Measurements from ENCODE around the gene DCAF10. TPM values are rescaled to one million over a fixed set of nuclear protein-coding genes. Genes with fewer than 3 reads are reported as not detected.

The DCAF10 gene
- total and polyA plus RNA-seq, 5 donors from 2014 or later = 10.7 to 30.5 (median 23.1) TPM

GRCh38 chr9:37836386-37836785 is 35.8 kb downstream of the DCAF10 start:
- ATAC-seq (ENCODE audit: low read depth in 2 of 2) (no peak), DNase-seq (peak in 1 of 3 donors; percentile 31)
- no peaks in the 10 kb centered on the region for H3K9me3 Mint-ChIP-seq
- H3K4me1 Mint-ChIP-seq = peaks cover 0 to 20% (median 8%) of the 10 kb centered on the region in 4 donors
- Histone ChIP-seq H3K4me3 (ENCODE audit: low read depth, low read length) (no peak overlapping the region), H3K36me3 (ENCODE audit: control insufficient read depth, insufficient read depth, low read length) (peaks cover under 1% of the 10 kb centered on the region), H3K4me1 (ENCODE audit: control insufficient read depth, insufficient read depth, low read length, poor library complexity, severe bottlenecking) (no peaks in the 10 kb centered on the region), H3K27ac (ENCODE audit: insufficient read depth, low read length, poor library complexity, severe bottlenecking) (no peak overlapping the region), H3K27me3 (ENCODE audit: control insufficient read depth, insufficient read depth, low read length) (no peaks in the 10 kb centered on the region), H3K9me3 (ENCODE audit: control insufficient read depth in 2 of 2, low read length in 2 of 2) (no peaks in the 10 kb centered on the region)
- no peak overlapping the region for H3K4me3 Mint-ChIP-seq
- no peaks in the 10 kb centered on the region for H3K27me3 Mint-ChIP-seq
- no peak overlapping the region for H3K27ac Mint-ChIP-seq
- peaks cover 16% of the 10 kb centered on the region for H3K36me3 Mint-ChIP-seq

DNA sequence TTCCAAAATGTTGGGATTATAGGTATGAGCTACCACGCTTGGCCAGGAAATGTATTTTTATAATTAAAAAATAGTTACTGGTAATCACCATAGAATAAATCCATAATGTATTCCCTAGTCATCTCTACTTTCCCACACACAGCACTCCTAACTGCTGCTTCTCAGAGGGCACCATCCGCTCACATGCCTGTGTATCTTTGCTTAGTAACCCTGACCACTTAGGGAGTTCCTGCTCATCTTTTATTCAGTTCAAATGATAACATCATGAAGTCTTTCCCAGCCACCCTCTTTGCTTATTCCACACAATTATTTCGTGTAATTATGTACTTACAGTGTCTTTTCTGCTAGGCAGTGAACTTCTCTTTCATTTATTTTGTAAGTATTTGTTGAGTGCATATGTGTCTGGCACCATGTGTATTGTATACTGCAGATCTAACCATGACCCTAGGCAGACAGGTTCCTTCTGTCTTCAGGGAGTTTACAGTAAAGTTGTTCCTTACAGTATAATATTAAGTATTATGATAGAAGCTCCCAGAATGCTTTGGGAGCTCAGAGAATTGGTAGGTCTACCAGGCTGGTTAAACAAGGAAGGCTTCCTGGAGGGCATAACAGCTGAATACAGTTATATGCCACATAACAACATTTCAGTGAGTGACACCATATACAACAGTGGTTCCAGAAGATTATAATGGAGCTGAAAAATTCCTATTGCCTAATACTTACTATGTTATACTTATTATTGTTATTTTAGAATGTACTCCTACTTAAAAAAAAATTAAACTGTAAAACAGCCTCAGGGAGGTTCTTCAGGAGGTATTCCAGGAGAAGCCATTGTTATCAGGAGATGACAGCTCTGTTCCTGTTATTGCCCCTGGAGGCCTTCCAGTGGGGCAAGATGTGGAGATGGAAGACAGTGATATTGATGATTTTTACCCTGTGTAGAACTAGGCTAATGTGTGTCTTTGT is 39.2 kb downstream of the DCAF10 start:
- Mint-ChIP-seq H3K4me1 (peaks cover 0 to 20% (median 11%) of the 10 kb centered on the region in 4 donors), H3K4me3 (no peak overlapping the region), H3K36me3 (peaks cover 13% of the 10 kb centered on the region), H3K27ac (no peak overlapping the region), H3K9me3 (no peaks in the 10 kb centered on the region), H3K27me3 (no peaks in the 10 kb centered on the region)
- H3K27me3 ChIP-seq (ENCODE audit: control insufficient read depth, insufficient read depth, low read length) = no peaks in the 10 kb centered on the region
- no peaks in the 10 kb centered on the region for H3K9me3 ChIP-seq (ENCODE audit: control insufficient read depth in 2 of 2, low read length in 2 of 2)
- DNase-seq = no peak
- H3K4me3 ChIP-seq (ENCODE audit: low read depth, low read length) = no peak overlapping the region
- H3K36me3 ChIP-seq (ENCODE audit: control insufficient read depth, insufficient read depth, low read length) = no peaks in the 10 kb centered on the region
- H3K4me1 ChIP-seq (ENCODE audit: control insufficient read depth, insufficient read depth, low read length, poor library complexity, severe bottlenecking) = no peaks in the 10 kb centered on the region
- no peak overlapping the region for H3K27ac ChIP-seq (ENCODE audit: insufficient read depth, low read length, poor library complexity, severe bottlenecking)
- no peak for ATAC-seq (ENCODE audit: low read depth in 2 of 2)

- Mint-ChIP-seq H3K27ac (no peak overlapping the region), H3K4me3 (no peak overlapping the region), H3K27me3 (no peaks in the 10 kb centered on the region), H3K4me1 (peaks cover 0 to 20% (median 11%) of the 10 kb centered on the region in 4 donors), H3K9me3 (no peaks in the 10 kb centered on the region), H3K36me3 (peaks cover 13% of the 10 kb centered on the region)
- no peaks in the 10 kb centered on the region for H3K27me3 ChIP-seq (ENCODE audit: control insufficient read depth, insufficient read depth, low read length)
- no peaks in the 10 kb centered on the region for H3K9me3 ChIP-seq (ENCODE audit: control insufficient read depth in 2 of 2, low read length in 2 of 2)
- no peak overlapping the region for H3K4me3 ChIP-seq (ENCODE audit: low read depth, low read length)
- no peak overlapping the region for H3K27ac ChIP-seq (ENCODE audit: insufficient read depth, low read length, poor library complexity, severe bottlenecking)
- ATAC-seq (ENCODE audit: low read depth in 2 of 2) (no peak), DNase-seq (no peak)
- H3K36me3 ChIP-seq (ENCODE audit: control insufficient read depth, insufficient read depth, low read length) = no peaks in the 10 kb centered on the region
- no peaks in the 10 kb centered on the region for H3K4me1 ChIP-seq (ENCODE audit: control insufficient read depth, insufficient read depth, low read length, poor library complexity, severe bottlenecking)
Observed at GRCh38 chr9:37840560-37841194, 40.1 kb downstream of the DCAF10 start.

- ATAC-seq (ENCODE audit: low read depth in 2 of 2) = no peak
- H3K4me3 Mint-ChIP-seq = no peak overlapping the region
- no peaks in the 10 kb centered on the region for H3K9me3 ChIP-seq (ENCODE audit: control insufficient read depth in 2 of 2, low read length in 2 of 2)
Observed at GRCh38 chr9:37852222-37852621, 51.6 kb downstream of the DCAF10 start.

DNA sequence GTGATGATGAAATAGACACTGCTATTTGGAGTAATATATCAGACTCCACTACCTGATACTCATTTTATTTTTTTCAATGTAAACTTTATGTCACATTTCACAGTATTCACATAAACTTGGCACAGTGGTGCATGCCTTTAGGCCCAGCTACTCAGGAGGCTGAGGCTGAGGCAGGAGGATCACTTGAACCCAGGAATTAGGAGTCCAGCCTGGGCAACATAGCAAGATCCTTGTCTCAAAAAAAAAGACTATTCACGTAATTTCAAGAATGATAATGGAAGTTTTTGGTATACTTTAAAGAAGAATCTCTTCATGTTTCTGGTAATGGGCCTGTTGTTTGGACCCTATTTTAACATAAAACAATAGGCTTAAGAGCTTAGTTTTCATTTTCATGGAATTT is 56.0 kb downstream of the DCAF10 start:
- H3K27me3 Mint-ChIP-seq = no peaks in the 10 kb centered on the region
- H3K9me3 Mint-ChIP-seq = no peaks in the 10 kb centered on the region
- peaks cover 21% of the 10 kb centered on the region for H3K36me3 Mint-ChIP-seq
- no peak overlapping the region for H3K4me3 Mint-ChIP-seq
- no peak for ATAC-seq (ENCODE audit: low read depth in 2 of 2)
- no peaks in the 10 kb centered on the region for H3K4me1 ChIP-seq (ENCODE audit: control insufficient read depth, insufficient read depth, low read length, poor library complexity, severe bottlenecking)
- H3K27me3 ChIP-seq (ENCODE audit: control insufficient read depth, insufficient read depth, low read length) = no peaks in the 10 kb centered on the region
- peaks cover 28% of the 10 kb centered on the region for H3K36me3 ChIP-seq (ENCODE audit: control insufficient read depth, insufficient read depth, low read length)
- no peak overlapping the region for H3K4me3 ChIP-seq (ENCODE audit: low read depth, low read length)
- no peak overlapping the region for H3K27ac Mint-ChIP-seq
- peaks cover 0 to 6% (median 3%) of the 10 kb centered on the region in 4 donors for H3K4me1 Mint-ChIP-seq
- H3K27ac ChIP-seq (ENCODE audit: insufficient read depth, low read length, poor library complexity, severe bottlenecking) = no peak overlapping the region
- DNase-seq = no peak
- H3K9me3 ChIP-seq (ENCODE audit: control insufficient read depth in 2 of 2, low read length in 2 of 2) = no peaks in the 10 kb centered on the region

More at GRCh38 chr9:37852222-37852621, 51.6 kb downstream of the DCAF10 start:
- H3K4me3 ChIP-seq (ENCODE audit: low read depth, low read length) = no peak overlapping the region
- no peaks in the 10 kb centered on the region for H3K27me3 ChIP-seq (ENCODE audit: control insufficient read depth, insufficient read depth, low read length)
- H3K27ac ChIP-seq (ENCODE audit: insufficient read depth, low read length, poor library complexity, severe bottlenecking) = no peak overlapping the region
- Mint-ChIP-seq H3K36me3 (peaks cover 21% of the 10 kb centered on the region), H3K27ac (no peak overlapping the region), H3K27me3 (no peaks in the 10 kb centered on the region), H3K9me3 (peaks cover 0 to 2% (median 0%) of the 10 kb centered on the region in 7 donors), H3K4me1 (peaks cover 0 to 5% (median 0%) of the 10 kb centered on the region in 4 donors)
- H3K4me1 ChIP-seq (ENCODE audit: control insufficient read depth, insufficient read depth, low read length, poor library complexity, severe bottlenecking) = no peaks in the 10 kb centered on the region
- H3K36me3 ChIP-seq (ENCODE audit: control insufficient read depth, insufficient read depth, low read length) = no peaks in the 10 kb centered on the region
- no peak for DNase-seq

DNA sequence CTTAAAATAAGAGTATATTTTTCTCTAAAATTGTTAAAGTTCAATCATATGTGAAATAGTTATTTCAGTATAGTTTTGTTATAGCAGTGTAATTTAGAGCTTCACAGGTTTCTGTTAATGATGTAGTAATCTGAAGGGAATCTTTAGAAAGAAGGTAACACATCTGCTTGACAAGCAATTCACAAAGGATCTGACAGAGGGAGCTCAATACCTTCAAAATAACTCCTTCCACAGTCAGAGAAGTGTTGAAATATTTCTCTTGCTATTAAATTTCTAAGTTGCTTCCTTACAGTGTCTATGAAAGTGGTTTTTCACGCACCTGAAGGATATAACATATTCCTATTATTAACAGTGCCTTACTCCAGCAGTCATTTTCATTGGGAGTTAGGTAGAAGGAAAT is 58.4 kb downstream of the DCAF10 start:
- Mint-ChIP-seq H3K36me3 (peaks cover 25% of the 10 kb centered on the region), H3K27ac (no peak overlapping the region), H3K9me3 (no peaks in the 10 kb centered on the region)

GRCh38 chr9:37862530-37862929 is 61.9 kb downstream of the DCAF10 start:
- H3K36me3 ChIP-seq (ENCODE audit: control insufficient read depth, insufficient read depth, low read length) = peaks cover 38% of the 10 kb centered on the region
- Mint-ChIP-seq H3K4me3 (no peak overlapping the region), H3K36me3 (peaks cover 23% of the 10 kb centered on the region), H3K27ac (no peak overlapping the region), H3K27me3 (no peaks in the 10 kb centered on the region), H3K9me3 (no peaks in the 10 kb centered on the region), H3K4me1 (peaks cover 0 to 8% (median 1%) of the 10 kb centered on the region in 4 donors)
- no peak overlapping the region for H3K27ac ChIP-seq (ENCODE audit: insufficient read depth, low read length, poor library complexity, severe bottlenecking)
- ATAC-seq (ENCODE audit: low read depth in 2 of 2) (no peak), DNase-seq (no peak)
- no peaks in the 10 kb centered on the region for H3K9me3 ChIP-seq (ENCODE audit: control insufficient read depth in 2 of 2, low read length in 2 of 2)
- H3K27me3 ChIP-seq (ENCODE audit: control insufficient read depth, insufficient read depth, low read length) = no peaks in the 10 kb centered on the region
- H3K4me3 ChIP-seq (ENCODE audit: low read depth, low read length) = no peak overlapping the region
- no peaks in the 10 kb centered on the region for H3K4me1 ChIP-seq (ENCODE audit: control insufficient read depth, insufficient read depth, low read length, poor library complexity, severe bottlenecking)

More for the DNA sequence above, 58.4 kb downstream of the DCAF10 start:
- Histone ChIP-seq H3K27me3 (ENCODE audit: control insufficient read depth, insufficient read depth, low read length) (no peaks in the 10 kb centered on the region), H3K36me3 (ENCODE audit: control insufficient read depth, insufficient read depth, low read length) (peaks cover 35% of the 10 kb centered on the region), H3K4me3 (ENCODE audit: low read depth, low read length) (no peak overlapping the region), H3K9me3 (ENCODE audit: control insufficient read depth in 2 of 2, low read length in 2 of 2) (no peaks in the 10 kb centered on the region), H3K27ac (ENCODE audit: insufficient read depth, low read length, poor library complexity, severe bottlenecking) (no peak overlapping the region), H3K4me1 (ENCODE audit: control insufficient read depth, insufficient read depth, low read length, poor library complexity, severe bottlenecking) (no peaks in the 10 kb centered on the region)
- ATAC-seq (ENCODE audit: low read depth in 2 of 2) (no peak), DNase-seq (peak in 1 of 3 donors; percentile 10)
- no peaks in the 10 kb centered on the region for H3K27me3 Mint-ChIP-seq
- H3K4me3 Mint-ChIP-seq = no peak overlapping the region
- peaks cover 0 to 5% (median 1%) of the 10 kb centered on the region in 4 donors for H3K4me1 Mint-ChIP-seq
